Activated CD8-positive, alpha-beta memory T cell treated with anti-CD3 and anti-CD28 coated beads for 48 hours (primary cell): Measurements from ENCODE around the gene RHBG.
"Not testable (repeated sequence)": the region's sequence is repeated elsewhere in the genome, so short reads cannot be mapped to it uniquely, and the experiment has no call there.

ENCODE experiments used
- DNase-seq, 3 experiments: peaks; one replicate each; pipeline ENCODE4 v3.0.0-alpha.2; 2020; ENCODE audit warnings: low read depth in 2 of 3, low spot score in 2 of 3

RHBG gene, protein sequence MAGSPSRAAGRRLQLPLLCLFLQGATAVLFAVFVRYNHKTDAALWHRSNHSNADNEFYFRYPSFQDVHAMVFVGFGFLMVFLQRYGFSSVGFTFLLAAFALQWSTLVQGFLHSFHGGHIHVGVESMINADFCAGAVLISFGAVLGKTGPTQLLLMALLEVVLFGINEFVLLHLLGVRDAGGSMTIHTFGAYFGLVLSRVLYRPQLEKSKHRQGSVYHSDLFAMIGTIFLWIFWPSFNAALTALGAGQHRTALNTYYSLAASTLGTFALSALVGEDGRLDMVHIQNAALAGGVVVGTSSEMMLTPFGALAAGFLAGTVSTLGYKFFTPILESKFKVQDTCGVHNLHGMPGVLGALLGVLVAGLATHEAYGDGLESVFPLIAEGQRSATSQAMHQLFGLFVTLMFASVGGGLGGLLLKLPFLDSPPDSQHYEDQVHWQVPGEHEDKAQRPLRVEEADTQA

DNA sequence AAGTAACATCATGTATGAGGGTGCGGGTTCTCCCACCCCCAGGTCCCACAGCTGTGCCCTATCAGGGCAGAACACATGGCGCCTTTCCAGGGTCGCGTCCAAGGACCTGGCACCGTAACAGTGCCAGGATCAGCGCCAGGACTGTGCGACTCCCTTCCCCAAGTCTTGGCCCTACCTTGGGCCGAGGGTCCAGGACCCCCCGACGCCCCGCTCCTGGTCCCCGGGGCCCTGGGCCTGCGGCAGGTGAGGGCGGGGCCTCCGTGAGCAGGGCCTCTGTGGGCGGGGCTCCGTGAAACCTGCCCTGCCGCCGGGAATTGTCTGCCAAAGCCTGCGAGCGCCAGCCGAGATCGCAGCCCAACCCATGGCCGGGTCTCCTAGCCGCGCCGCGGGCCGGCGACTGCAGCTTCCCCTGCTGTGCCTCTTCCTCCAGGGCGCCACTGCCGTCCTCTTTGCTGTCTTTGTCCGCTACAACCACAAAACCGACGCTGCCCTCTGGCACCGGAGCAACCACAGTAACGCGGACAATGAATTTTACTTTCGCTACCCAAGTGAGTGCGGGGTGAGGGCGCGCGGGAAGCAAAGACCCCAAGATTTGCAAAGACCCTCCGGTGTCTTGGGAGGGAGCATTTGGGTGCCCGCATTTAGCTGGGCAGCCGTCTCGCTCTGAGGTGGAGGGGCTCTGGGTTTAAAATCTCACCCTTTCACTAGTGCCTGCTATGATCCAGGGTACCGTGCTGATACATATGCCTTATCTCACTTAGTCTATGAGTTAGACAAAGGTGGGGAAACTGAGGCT lies at the start of gene RHBG:
Gene RHBG (plus strand): TSS at position 323 of the 796 bp plus-strand sequence. CDS start 39 bp downstream, at position 362.
- no peak for DNase-seq

DNA sequence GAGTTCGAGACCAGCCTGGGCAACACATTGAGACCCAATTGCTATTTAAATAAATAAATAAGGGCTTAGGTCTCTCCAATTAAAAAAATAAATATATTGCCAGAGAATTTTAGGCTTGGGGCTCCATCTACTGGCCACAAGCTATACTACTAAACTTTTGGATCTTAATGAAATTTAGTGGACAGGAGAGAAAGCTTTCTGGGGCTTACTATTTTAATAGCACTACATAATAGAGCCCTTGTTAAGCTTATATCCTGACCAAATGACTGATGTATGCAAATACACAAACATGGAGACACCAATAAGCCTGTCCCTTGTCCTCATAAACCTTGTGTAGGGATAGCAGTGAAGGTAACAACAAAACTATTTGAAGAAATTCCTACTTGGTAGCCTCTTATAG lies 49.3 kb upstream of the RHBG start:
- no peak for DNase-seq

DNA sequence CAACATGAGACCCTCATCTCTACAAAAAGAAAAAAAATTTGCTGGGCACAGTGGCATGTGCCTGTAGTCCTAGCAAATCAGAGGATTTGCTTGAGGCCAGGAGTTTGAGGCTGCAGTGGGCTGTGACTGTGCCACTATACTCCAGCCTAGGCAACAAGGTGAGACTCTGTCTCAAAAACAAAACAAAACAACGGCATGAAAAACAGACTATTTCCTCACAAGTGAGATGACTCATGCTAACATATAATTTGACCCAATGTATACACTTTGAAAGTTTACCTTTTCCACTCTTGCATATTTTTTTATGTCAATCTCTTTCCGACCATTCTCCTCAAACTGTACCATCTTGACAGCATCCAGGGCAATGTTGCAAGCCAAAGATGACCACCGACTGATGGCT lies 48.5 kb upstream of the RHBG start:
- DNase-seq: no peak

DNA sequence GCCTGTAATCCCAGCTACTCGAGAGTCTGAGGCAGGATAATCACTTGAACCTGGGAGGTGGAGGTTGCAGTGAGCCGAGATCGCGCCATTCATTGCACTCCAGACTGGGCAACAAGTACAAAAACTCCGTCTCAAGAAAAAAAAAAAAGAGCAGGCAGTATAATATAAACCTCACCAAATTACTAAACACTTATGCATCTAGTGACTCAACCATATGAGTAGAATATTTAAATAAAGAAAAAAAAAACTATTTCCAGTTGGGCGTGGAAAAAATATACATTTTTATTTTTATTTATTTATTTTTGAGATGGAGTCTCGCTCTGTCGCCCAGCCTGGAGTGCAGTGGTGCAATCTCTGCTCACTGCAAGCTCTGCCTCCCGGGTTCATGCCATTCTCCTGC lies 45.8 kb upstream of the RHBG start:
- DNase-seq: not testable (repeated sequence)

DNA sequence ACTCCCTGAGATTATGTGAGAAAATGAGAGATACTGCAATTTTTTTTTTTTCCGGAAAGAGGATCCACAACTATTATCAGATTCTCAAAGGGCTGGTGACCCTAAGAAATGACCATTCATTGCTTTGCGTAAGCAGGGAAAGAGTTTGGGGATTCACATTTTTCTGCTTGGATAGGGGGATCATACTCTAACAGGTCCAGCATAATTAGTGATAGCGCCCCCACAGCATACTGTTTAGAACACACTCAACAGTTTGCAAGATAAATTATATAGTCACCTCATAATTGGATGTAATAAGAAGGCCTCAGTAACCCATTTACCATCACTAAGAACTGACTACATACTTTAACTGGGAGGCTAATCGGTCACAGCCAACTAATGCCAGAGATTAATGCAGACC lies 32.8 kb upstream of the RHBG start:
- DNase-seq: no peak

DNA sequence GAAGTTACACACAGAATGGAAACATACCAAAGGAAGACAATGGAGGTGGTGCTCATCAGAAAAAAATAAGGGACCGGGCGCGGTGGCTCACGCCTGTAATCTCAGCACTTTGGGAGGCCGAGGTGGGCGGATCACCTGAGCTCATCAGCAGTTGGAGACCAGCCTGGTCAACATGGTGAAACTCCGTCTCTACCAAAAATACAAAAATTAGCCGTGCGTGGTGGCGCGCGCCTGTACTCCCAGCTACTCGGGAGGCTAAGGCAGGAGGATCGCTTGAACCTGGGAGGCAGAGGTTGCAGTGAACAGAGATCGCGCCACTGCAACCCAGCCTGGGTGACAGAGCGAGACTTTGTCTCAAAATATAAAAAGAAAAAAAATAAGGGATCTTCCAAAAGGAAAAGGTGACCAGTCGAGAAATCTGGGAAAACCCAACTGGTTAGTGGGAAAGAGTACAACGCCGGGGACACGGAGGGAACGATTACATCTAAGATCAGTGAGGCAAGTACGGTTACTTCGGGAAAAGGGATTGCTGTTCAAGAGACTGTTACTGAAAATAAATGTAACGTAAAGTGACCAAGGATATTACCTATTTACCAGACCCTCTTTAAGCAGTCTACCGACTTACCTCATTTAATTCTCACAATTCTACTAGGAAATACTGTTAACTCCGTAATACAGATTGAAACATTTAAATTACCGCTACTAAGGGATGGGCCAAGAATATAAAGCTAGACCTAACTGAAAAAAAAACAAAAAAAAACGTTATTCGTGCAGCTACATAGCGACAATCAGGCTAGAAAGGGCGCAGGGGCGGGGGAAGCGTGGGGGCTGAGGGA lies 31.7 kb upstream of the RHBG start:
- no peak for DNase-seq

DNA sequence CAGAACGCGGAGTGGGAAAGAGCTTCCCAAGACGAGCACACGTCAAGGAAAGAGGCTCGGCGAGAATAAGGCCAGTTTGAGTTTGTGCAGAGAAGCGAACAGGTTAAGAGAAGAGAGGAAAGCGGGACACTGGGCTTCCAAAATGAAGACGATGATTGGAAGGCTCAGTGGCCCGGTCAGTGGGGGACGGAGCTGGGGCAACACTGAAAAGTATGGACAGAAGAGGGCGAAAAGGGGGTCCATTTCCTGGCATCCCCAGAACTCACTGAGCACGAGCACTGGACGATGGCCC lies 31.2 kb upstream of the RHBG start:
- DNase-seq: no peak

DNA sequence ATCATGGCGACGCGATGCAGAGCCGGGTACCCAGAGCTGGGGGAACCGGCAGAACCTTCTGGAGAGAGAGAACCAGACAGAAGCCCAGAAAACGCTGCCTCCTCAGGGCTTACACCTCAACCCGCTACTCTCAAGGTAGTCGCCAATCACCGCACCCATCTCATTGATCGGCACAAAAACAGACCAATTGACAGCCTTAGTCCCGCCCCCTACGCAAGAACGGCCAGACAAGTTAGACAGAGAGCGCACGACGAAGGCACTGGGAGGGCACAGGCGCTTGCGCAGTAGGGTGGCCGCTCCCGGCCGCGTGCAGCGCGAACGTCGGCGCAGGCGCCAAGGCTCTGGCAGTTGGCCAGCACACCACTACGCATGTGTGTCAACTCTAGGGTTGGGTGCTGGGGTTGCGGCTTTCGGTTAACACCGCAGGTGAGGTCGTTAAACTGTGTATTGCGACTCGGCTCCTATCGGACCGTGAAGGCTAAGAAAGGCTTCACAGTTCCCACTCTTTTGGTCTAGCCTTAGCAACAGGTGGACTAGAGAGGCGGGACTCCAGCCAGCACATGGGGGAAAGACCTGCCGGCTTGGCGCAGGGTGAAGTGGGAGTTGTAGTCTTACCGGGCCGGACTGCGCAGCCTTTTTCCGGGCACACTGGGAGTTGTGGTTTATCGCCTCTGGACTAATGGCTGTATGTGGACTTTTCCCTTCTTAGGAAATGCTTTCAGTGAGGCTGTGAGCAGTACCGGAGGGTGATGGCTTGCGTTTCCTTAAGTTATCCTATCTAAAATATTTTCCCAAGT lies 30.6 kb upstream of the RHBG start, which contains the start of the genes CCT3 and TSACC:
Gene CCT3 (minus strand): TSS at position 113 of the 797 bp plus-strand sequence. CDS start 108 bp downstream, at position 5.
Gene TSACC (plus strand): TSS at position 347 of the 797 bp plus-strand sequence. CDS start 1,232 bp downstream, outside the sequence.
- DNase-seq: peak; percentile 97 to 99 (median 99)

DNA sequence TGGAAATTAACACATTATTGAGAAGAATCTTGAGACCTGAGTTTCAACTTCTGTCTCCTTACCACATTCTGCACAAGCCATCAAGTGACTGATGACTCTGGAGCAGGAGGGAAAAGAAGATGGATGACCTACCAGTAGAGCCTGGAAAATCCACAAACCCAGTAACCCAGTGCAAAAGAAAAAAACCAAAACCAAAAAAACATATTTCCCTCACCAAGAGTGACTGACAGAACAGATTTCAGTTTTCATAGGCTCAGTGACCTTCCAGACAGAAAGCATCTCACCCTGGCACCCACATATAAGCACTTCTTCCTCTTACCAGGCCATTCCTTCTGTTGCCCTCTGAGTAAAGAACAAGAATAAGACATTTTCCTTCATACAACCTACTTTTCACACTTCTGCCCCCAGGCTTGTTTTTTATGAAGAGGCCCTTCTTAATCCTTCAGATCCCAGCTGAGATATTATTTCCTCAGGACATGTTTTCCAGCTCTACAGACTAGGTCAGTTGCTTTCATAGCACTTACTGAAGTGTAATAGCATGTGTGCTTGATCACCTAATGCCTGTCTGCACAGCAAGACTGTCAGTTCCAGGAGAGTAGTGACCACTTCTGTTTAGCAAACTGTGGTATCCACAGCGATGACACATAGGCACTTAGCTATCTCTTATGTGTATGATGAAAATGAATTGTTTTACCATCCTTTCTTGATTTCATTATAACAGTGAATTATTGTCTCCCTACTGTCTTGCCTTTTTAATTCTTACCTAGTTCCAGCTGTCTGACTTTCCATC lies 26.6 kb upstream of the RHBG start:
- DNase-seq: no peak

DNA sequence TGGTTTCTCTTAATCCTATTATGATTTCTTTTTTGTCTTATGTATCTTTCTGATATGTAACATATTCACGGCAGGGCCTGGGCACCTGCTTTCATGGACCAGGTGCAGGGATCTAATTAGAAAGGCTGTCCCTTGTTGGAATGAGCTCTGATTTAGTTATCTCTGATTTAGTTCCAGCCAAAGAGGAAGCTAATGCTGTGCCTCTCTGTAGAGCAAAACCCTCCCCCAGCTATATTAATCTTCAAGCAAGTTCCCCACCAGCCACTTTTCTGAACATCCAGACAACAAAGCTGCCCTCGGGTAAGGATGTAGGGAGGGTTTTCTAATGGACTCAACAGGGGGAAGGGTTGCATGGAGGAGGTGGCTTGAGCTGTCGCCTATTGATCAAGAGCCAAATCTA lies 24.6 kb upstream of the RHBG start:
- DNase-seq: no peak

DNA sequence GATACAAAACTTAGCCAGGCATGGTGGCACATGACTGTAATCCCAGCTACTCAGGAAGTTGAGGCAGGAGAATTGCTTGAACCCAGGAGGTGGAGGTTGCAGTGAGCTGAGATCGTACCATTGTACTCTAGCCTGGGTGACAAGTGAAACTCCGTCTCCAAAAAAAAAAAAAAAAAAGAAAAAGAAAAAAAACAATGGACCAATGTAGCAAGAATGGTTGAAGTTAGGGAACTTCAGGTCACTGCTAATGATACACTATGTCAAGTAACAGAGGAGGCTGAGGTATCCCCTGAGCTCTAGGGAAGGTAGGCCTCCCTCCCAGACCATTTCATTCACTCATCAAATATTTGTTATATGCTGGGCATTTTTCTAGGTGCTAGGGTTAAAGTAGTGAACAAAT lies 23.0 kb upstream of the RHBG start:
- DNase-seq: not testable (repeated sequence)

DNA sequence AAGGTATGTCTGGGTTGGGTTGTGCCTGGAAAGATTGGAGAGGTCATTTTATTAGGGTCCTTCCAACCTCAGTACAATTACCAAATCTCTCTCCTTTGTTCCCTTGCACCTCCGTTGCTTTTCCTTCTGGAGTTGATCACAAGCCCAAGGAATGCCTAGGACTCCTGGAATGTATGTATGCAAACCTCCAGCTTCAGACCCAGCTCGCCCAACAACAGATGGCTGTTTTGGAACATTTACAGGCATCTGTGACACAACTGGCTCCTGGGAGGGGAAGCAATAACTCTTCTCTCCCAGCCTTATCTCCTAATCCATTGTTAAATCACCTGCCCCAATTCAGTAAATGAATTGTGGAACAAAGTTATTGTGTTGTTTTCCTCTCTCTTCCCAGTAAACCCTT lies 22.4 kb upstream of the RHBG start:
- DNase-seq: no peak

DNA sequence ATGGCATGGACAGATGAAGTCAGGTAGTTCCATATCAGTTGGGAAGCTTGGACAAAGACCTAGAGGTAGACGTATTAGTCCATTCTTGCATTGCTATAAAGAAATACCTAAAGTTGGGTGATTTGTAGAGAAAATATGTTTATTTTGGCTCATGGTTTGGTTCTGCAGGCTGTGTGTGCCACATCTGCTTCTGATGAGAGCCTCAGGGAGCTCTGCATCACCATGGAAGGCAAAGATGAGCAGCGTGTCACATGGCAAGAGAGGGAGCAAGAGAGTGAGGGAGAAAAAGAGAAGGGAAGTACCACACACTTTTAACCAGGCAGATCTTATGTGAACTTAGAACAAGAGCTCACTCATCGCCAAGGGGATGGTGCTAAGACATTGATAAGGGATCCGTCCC lies 21.7 kb upstream of the RHBG start:
- no peak for DNase-seq

DNA sequence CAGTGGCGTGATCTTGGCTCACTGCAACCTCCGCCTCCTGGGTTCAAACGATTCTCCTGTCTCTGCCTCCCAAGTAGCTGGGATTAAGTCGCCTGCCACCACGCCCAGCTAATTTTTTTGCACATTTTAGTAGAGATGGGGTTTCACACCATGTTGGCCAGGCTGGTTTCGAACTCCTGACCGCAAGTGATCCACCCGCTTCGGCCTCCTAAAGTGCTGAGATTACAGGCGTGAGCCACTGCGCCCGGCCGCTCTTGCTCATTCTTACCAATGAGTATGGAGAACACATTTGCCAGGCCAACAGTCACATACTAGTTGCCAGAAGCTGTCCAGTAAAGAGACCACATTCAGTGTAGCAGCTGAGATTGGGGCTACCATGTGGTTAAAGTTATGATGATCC lies 16.5 kb upstream of the RHBG start:
- DNase-seq: not testable (repeated sequence)

DNA sequence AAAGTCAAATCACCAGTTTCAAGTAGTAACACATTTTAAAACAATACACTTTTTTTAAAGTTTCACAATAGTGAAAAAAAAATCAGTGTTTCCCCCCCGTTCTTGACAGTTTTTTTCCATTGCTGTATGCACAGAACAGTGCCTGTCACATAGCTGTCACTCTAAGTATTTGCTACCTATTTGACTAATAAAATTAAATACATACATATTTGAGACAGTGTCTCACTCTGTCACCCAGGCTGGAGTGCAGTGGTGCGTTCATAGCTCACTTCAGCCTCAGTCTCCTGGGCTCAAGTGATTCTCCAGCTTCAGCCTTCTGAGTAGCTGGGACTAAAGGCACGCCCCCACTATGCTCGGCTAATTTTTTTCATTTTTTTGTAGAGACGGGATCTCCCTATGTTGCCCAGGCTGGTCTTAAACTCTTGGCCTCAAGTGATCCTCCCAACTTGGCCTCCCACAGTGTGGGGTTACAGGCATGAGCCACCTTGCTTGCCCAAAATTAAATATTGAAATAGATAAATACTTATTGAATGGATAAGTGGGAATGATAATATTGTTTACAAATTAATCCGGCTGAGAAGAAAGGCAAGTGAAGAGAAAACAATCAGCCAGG lies 12.6 kb upstream of the RHBG start:
- no peak for DNase-seq

DNA sequence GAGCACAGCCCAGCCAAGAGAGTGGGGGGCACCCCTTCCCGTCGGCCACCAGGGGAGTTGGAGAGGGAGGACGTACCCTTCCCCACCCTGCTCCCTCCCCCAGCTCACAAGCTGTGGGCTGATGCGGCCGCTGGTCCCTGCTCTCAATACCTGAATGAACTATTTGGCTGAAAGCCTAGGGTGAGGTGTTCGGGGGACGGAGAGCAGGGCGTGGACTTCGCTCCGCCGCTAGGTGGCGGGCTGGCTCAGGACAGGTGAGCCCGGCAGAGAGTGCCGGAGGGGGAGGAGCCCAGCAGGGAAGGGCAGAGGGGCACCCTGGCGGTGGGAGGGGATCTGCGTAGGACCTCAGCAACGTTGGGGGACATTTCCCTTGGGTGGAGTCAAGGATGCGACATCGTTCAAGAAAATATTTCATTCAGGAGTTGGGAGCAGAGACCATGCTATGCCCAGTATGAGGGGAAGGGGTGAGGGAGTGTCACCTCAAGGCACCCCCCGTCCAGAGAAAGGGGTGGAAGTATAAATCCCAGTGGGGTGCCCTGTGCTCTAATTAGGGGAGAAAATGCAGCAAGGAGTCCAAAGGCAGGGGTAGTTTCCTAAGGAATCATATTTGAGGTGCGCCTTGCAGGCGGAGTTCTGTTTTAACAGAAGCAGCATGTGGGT lies 12.0 kb upstream of the RHBG start:
- DNase-seq: peak; percentile 30 to 32 (median 31)

DNA sequence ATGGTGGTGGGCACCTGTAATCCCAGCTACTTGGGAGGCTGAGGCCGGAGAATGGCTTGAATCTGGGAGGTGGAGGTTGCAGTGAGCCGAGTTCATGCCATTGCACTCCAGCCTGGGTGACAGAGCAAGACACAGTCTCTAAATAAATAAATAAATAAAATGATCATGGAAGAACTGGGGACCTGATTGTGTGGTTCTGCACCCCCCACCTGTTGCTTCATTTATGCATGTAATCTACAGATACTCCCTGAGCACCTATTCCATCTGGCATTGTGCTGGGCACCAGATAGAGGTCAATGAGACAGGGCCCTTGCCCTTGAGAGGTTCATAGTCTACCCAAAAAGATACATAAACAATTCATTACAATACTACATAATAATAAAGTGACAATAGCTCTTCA lies 11.0 kb upstream of the RHBG start:
- no peak for DNase-seq

DNA sequence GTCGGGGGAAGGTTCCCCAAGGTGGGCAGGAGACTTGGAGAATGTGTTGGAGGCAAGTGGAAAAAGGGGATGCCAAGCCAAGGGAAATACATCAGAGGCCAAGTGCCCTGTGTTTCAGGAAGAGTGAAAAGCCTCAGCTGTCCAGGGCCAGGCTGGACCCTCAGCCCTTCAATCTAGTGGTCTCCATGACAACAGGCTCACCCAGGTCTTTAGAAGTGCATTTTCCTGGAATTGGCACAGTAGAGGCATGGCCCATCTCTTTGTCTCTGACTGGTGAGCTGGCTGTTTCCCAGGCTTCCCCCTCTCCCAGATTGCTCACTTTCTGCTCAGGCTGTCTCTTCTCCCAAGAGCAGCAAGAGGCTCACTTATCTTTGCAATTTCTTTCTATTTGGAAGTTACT lies 10.4 kb upstream of the RHBG start:
- no peak for DNase-seq

DNA sequence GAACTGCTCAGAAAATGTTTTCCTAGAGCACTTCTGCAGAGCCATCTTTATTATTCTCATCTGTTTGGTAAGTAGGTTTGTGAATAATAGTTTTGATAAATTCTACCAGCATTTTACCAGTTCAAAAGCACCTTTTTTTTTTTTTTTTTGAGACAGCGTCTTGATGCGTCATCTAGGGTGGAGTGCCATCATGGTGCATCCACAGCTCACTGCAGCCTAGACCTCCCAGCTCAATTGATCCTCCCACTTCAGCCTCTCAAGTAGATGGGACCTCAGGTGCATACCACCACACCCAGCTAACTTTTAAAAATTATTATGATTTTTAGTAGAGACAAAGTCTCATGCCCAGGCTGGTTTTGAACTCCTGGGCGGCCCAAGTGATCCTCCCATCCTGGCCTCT lies 9.8 kb upstream of the RHBG start:
- DNase-seq: no peak
